SK-N-SH (cell line): ENCODE results near the gene LPP. TPM values are rescaled to one million over a fixed set of nuclear protein-coding genes. Genes with fewer than 3 reads are reported as not detected.
"Not testable (repeated sequence)": the region's sequence is repeated elsewhere in the genome, so short reads cannot be mapped to it uniquely, and the experiment has no call there.

Source experiments
- CTCF ChIA-PET: fragments of 300-600, 350-600 bp; formaldehyde crosslinking; extraction: SDS; loops from one replicate; lab custom pipeline; 2021; lab: Yijun Ruan, JAX
- POLR2A ChIA-PET: fragments of 350-600 bp; sonication (Branson Sonifier 250); formaldehyde crosslinking; extraction: SDS; loops from one replicate; lab custom pipeline; 2020; ENCODE audit warnings: antibody characterized with exemption, inconsistent platforms; lab: Yijun Ruan, JAX
- DNase-seq: peaks from one replicate; pipeline ENCODE4 v3.0.0; 2012
- H2AFZ ChIP-seq: fragments of 200-600 bp; sonication (generic); 2 replicates; pipeline ENCODE4 v1.8.1; 2016; ENCODE audit warnings: antibody characterized with exemption, mild to moderate bottlenecking, low read depth
- H3F3A ChIP-seq: fragments of 200-600 bp; sonication (generic); replicated peaks from 2 replicates; pipeline ENCODE3; 2016; ENCODE audit warnings: antibody characterized with exemption, mild to moderate bottlenecking; ENCODE audit not compliant: insufficient read depth
- H3K27ac ChIP-seq, 2 experiments: fragments of 200-500 bp in 1 of 2; fragments of 200-600 bp in 1 of 2; sonication (Bioruptor generic) in 1 of 2; sonication (generic), shearing (Covaris generic) in 1 of 2; 2 replicates each; pipeline versions ENCODE4 v1.5.1 to v1.6.1; 2014 to 2016; ENCODE audit warnings: low read depth in 2 of 2, inconsistent platforms in 1 of 2, low read length in 1 of 2, mild to moderate bottlenecking in 1 of 2, mixed read lengths in 1 of 2
- H3K27me3 ChIP-seq: fragments of 200-600 bp; sonication (generic), shearing (Covaris generic); 2 replicates; pipeline ENCODE4 v1.6.1; 2016; ENCODE audit warnings: mixed run types; ENCODE audit not compliant: insufficient read depth
- H3K36me3 ChIP-seq, 2 experiments: fragments of 200-500 bp in 1 of 2; fragments of 200-600 bp in 1 of 2; sonication (Bioruptor generic) in 1 of 2; sonication (generic) in 1 of 2; replicated peaks in 1 of 2; 2 replicates each; pipeline versions ENCODE3 to v1.5.1; 2014 to 2016; ENCODE audit warnings: low read length in 1 of 2, mild to moderate bottlenecking in 1 of 2; ENCODE audit not compliant: insufficient read depth in 2 of 2, control insufficient read depth in 1 of 2
- H3K4me1 ChIP-seq, 2 experiments: fragments of 200-500 bp in 1 of 2; fragments of 200-600 bp in 1 of 2; sonication (Bioruptor generic) in 1 of 2; sonication (generic), shearing (Covaris generic) in 1 of 2; 2 replicates each; pipeline versions ENCODE4 v1.5.1 to v1.6.1; 2014 to 2016; ENCODE audit warnings: low read depth in 1 of 2, low read length in 1 of 2, mixed run types in 1 of 2; ENCODE audit not compliant: insufficient read depth in 2 of 2, control insufficient read depth in 1 of 2
- H3K4me2 ChIP-seq: fragments of 200-600 bp; sonication (generic), shearing (Covaris generic); 2 replicates; pipeline ENCODE4 v1.6.1; 2017; ENCODE audit warnings: mixed run types
- H3K4me3 ChIP-seq, 2 experiments: fragments of 200-500 bp in 1 of 2; fragments of 200-600 bp in 1 of 2; sonication (Bioruptor generic) in 1 of 2; sonication (generic), shearing (Covaris generic) in 1 of 2; 2 replicates each; pipeline versions ENCODE4 v1.5.1 to v1.8.1; 2014 to 2016; ENCODE audit warnings: low read depth in 2 of 2, inconsistent platforms in 1 of 2, low read length in 1 of 2, mild to moderate bottlenecking in 1 of 2, mixed read lengths in 1 of 2, moderate library complexity in 1 of 2
- H3K79me2 ChIP-seq: fragments of 200-600 bp; sonication (generic); 2 replicates; pipeline ENCODE4 v1.8.1; 2017; ENCODE audit warnings: mild to moderate bottlenecking; ENCODE audit not compliant: insufficient read depth
- H3K9ac ChIP-seq: fragments of 200-600 bp; sonication (generic); 2 replicates; pipeline ENCODE4 v1.6.1; 2017; ENCODE audit warnings: mixed run types
- H3K9me2 ChIP-seq: fragments of 200-600 bp; sonication (generic); 2 replicates; pipeline ENCODE4 v1.6.1; 2017; ENCODE audit warnings: mixed run types
- H3K9me3 ChIP-seq: fragments of 200-600 bp; sonication (generic); 2 replicates; pipeline ENCODE4 v1.6.1; 2017; ENCODE audit warnings: mixed run types, mild to moderate bottlenecking, moderate library complexity
- H4K20me1 ChIP-seq: fragments of 200-600 bp; sonication (generic); 2 replicates; pipeline ENCODE4 v1.6.1; 2017; ENCODE audit warnings: mild to moderate bottlenecking, mixed run types; ENCODE audit not compliant: insufficient read depth
- CHD2 ChIP-seq: fragments of 150-350 bp; IDR thresholded peaks from 2 replicates; pipeline ENCODE4 v1.6.1; 2018; ENCODE audit warnings: low read length; ENCODE audit not compliant: partially characterized antibody
- EZH2phosphoT487 ChIP-seq: fragments of 200-600 bp; sonication (generic); IDR thresholded peaks from 2 replicates; pipeline ENCODE4 v1.6.1; 2017; ENCODE audit warnings: low read depth, mixed run types, mild to moderate bottlenecking, antibody characterized with exemption, moderate library complexity, borderline replicate concordance
- FOSL2 ChIP-seq: IDR thresholded peaks from 2 replicates; pipeline ENCODE4 v1.4.0; 2012; ENCODE audit warnings: low read depth, mild to moderate bottlenecking, moderate library complexity, borderline replicate concordance
- FOXJ3 ChIP-seq: sonication (generic); formaldehyde crosslinking; IDR thresholded peaks from 2 replicates; pipeline ENCODE4 v1.5.1; 2020; ENCODE audit warnings: mild to moderate bottlenecking, missing genetic modification reagents
- MEF2A ChIP-seq: IDR thresholded peaks from 2 replicates; pipeline ENCODE4 v1.4.0; 2012; ENCODE audit warnings: low read depth, borderline replicate concordance
- NRF1 ChIP-seq: IDR thresholded peaks from 2 replicates; pipeline ENCODE4 v1.6.1; 2012; ENCODE audit warnings: low read depth, mild to moderate bottlenecking, low read length
- POLR2AphosphoS5 ChIP-seq: IDR thresholded peaks from 2 replicates; pipeline ENCODE4 v1.6.1; 2012; ENCODE audit warnings: low read depth, low read length
- RAD21 ChIP-seq: IDR thresholded peaks from 2 replicates; pipeline ENCODE4 v1.6.1; 2012; ENCODE audit warnings: mild to moderate bottlenecking, low read length
- RCOR1 ChIP-seq: fragments of 150-350 bp; IDR thresholded peaks from 2 replicates; pipeline ENCODE4 v1.6.1; 2017; ENCODE audit warnings: antibody characterized with exemption, low read length
- RFX5 ChIP-seq: IDR thresholded peaks from 2 replicates; pipeline ENCODE4 v1.6.1; 2012; ENCODE audit warnings: mild to moderate bottlenecking, improper control_type of control experiment, low read length
- RXRA ChIP-seq: IDR thresholded peaks from 2 replicates; pipeline ENCODE4 v1.4.0; 2012; ENCODE audit warnings: low read depth, mild to moderate bottlenecking, borderline replicate concordance
- SIN3A ChIP-seq: IDR thresholded peaks from 2 replicates; pipeline ENCODE4 v1.6.1; 2012; ENCODE audit warnings: low read depth, mild to moderate bottlenecking, low read length, moderate library complexity, borderline replicate concordance
- SMC3 ChIP-seq: IDR thresholded peaks from 2 replicates; pipeline ENCODE4 v1.6.1; 2012; ENCODE audit warnings: low read depth, low read length, improper control_type of control experiment
- TAF1 ChIP-seq: IDR thresholded peaks from 2 replicates; pipeline ENCODE4 v1.6.1; 2012; ENCODE audit warnings: low read depth, mild to moderate bottlenecking, low read length, moderate library complexity, borderline replicate concordance
- TEAD4 ChIP-seq: IDR thresholded peaks from 2 replicates; pipeline ENCODE4 v1.4.0; 2012; ENCODE audit warnings: mild to moderate bottlenecking, borderline replicate concordance; ENCODE audit not compliant: insufficient read depth
- USF1 ChIP-seq: IDR thresholded peaks from 2 replicates; pipeline ENCODE4 v1.4.0; 2012; ENCODE audit warnings: low read depth, borderline replicate concordance
- YY1 ChIP-seq: IDR thresholded peaks from 2 replicates; pipeline ENCODE4 v1.4.0; 2012; ENCODE audit warnings: low read depth, mild to moderate bottlenecking
- WGBS: methylation state at CpG from one replicate; pipeline ENCODE4 v1.1.6; 2017; ENCODE audit warnings: low lambda C conversion rate; 5-methylcytosine and 5-hydroxymethylcytosine counted together
- polyA plus RNA-seq, 3 experiments: library from polyadenylated mRNA; depleted of rRNA; stranded (reverse); fragments of >200 nt; gene quantifications; 2 replicates each; pipeline ENCODE4 v1.2.3, GENCODE V29; 2012
- TF ChIP-seq, protein P1 (sequence below): fragments of 150-350 bp; IDR thresholded peaks from 2 replicates; pipeline ENCODE4 v1.6.1; 2016; ENCODE audit warnings: mild to moderate bottlenecking, low read depth, low read length
- TF ChIP-seq, protein P2 (sequence below): IDR thresholded peaks from 2 replicates; pipeline ENCODE4 v1.4.0; 2012; ENCODE audit warnings: low read depth, borderline replicate concordance

The LPP gene
- polyA plus RNA-seq, 1 of the 3 experiments (the other 2 are of a cell fraction), result 6.6 TPM

- H3K79me2 ChIP-seq, result peaks cover 43% of the 10 kb centered on the region
- no peaks in the 10 kb centered on the region for H4K20me1 ChIP-seq
- peaks cover 0 to 20% of the 10 kb centered on the region in 2 experiments for H3K36me3 ChIP-seq
- H3K9me2 ChIP-seq, result no peaks in the 10 kb centered on the region
- no peak overlapping the region for H3K4me2 ChIP-seq
- H3K4me1 ChIP-seq, result peaks cover 0 to 11% of the 10 kb centered on the region in 2 experiments; a peak in 1 of 4 replicates
- H3K27ac ChIP-seq, result no peak overlapping the region
- no peaks in the 10 kb centered on the region for H3K27me3 ChIP-seq
- no peak for DNase-seq
- no peaks in the 10 kb centered on the region for H3F3A ChIP-seq
- H2AFZ ChIP-seq, result no peak overlapping the region
- no peak overlapping the region for H3K4me3 ChIP-seq
- WGBS, result 89% methylated on average over 8 of the region's 8 CpGs
- no peaks in the 10 kb centered on the region for H3K9me3 ChIP-seq
- ChIA-PET POLR2A (no interaction called here), CTCF (no interaction called here)
- no peak overlapping the region for H3K9ac ChIP-seq
- TF ChIP-seq SIN3A (no peak), YY1 (no peak), SMC3 (no peak), MEF2A (no peak), RXRA (no peak), TEAD4 (no peak), FOSL2 (no peak), RCOR1 (no peak), CHD2 (no peak), TAF1 (no peak), RAD21 (no peak), EZH2phosphoT487 (no peak), USF1 (no peak), POLR2AphosphoS5 (no peak), NRF1 (no peak), RFX5 (no peak), FOXJ3 (CRISPR knock-in tag) (no peak)
- TF ChIP-seq, protein P1, sequence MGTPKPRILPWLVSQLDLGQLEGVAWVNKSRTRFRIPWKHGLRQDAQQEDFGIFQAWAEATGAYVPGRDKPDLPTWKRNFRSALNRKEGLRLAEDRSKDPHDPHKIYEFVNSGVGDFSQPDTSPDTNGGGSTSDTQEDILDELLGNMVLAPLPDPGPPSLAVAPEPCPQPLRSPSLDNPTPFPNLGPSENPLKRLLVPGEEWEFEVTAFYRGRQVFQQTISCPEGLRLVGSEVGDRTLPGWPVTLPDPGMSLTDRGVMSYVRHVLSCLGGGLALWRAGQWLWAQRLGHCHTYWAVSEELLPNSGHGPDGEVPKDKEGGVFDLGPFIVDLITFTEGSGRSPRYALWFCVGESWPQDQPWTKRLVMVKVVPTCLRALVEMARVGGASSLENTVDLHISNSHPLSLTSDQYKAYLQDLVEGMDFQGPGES, result no peak
- TF ChIP-seq, protein P2, sequence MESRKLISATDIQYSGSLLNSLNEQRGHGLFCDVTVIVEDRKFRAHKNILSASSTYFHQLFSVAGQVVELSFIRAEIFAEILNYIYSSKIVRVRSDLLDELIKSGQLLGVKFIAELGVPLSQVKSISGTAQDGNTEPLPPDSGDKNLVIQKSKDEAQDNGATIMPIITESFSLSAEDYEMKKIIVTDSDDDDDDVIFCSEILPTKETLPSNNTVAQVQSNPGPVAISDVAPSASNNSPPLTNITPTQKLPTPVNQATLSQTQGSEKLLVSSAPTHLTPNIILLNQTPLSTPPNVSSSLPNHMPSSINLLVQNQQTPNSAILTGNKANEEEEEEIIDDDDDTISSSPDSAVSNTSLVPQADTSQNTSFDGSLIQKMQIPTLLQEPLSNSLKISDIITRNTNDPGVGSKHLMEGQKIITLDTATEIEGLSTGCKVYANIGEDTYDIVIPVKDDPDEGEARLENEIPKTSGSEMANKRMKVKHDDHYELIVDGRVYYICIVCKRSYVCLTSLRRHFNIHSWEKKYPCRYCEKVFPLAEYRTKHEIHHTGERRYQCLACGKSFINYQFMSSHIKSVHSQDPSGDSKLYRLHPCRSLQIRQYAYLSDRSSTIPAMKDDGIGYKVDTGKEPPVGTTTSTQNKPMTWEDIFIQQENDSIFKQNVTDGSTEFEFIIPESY, result no peak
These were observed 288.5 kb downstream of the LPP start for GRCh38 chr3:188442430-188442829.

DNA sequence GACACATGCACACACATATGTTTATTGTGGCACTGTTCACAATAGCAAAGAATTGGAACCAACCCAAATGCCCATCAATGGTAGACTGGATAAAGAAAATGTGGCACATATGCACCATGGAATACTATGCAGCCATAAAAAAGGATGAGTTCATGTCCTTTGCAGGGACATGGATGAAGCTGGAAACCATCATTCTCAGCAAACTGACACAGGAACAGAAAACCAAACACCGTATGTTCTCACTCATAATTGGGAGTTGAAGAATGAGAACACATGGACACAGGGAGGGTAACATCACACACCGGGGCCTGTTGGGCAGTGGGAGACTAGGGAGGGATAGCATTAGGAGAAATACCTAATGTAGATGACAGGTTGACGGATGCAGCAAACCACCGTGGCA, 291.2 kb downstream of the LPP start:
- WGBS, result 76% methylated on average over 4 of the region's 4 CpGs
- H3K9me3 ChIP-seq, CTCF ChIA-PET, H3F3A ChIP-seq, DNase-seq, H3K4me1 ChIP-seq, H3K4me2 ChIP-seq, H3K9me2 ChIP-seq, H2AFZ ChIP-seq, H3K9ac ChIP-seq, H3K27ac ChIP-seq, H4K20me1 ChIP-seq, POLR2A ChIA-PET, H3K4me3 ChIP-seq, H3K27me3 ChIP-seq: not testable (repeated sequence)
- peaks cover 0 to 20% of the 10 kb centered on the region in 2 experiments for H3K36me3 ChIP-seq
- peaks cover 26% of the 10 kb centered on the region; the same call in 1 of the 2 replicates for H3K79me2 ChIP-seq
